IPS-18c (cell line): ENCODE results near the gene CDH18.
"Not testable (repeated sequence)": the region's sequence is repeated elsewhere in the genome, so short reads cannot be mapped to it uniquely, and the experiment has no call there.

ENCODE experiments used
- H3K4me3 ChIP-seq: 2 replicates; pipeline ENCODE4 v1.7.0; 2013; ENCODE audit warnings: low read depth, mild to moderate bottlenecking, low read length, moderate library complexity; ENCODE audit not compliant: insufficient read depth
- H3K9me3 ChIP-seq: one replicate; pipeline ENCODE4 v1.6.1; 2013; ENCODE audit warnings: mild to moderate bottlenecking, low read length, moderate library complexity; ENCODE audit not compliant: control insufficient read depth, insufficient read depth

The CDH18 gene

GRCh38 chr5:19802686-19803085 is 185.3 kb downstream of the CDH18 start:
- Histone ChIP-seq H3K9me3 (no peaks in the 10 kb centered on the region), H3K4me3 (no peak overlapping the region)

- Histone ChIP-seq H3K4me3 (no peak overlapping the region), H3K9me3 (no peaks in the 10 kb centered on the region)
These were observed 192.8 kb downstream of the CDH18 start for GRCh38 chr5:19795218-19795617.

GRCh38 chr5:19790829-19791466 is 197.1 kb downstream of the CDH18 start:
- H3K4me3 ChIP-seq = no peak overlapping the region
- no peaks in the 10 kb centered on the region for H3K9me3 ChIP-seq

- Histone ChIP-seq H3K4me3 (no peak overlapping the region), H3K9me3 (no peaks in the 10 kb centered on the region)
These were observed 205.4 kb downstream of the CDH18 start for GRCh38 chr5:19782566-19782965.

- no peaks in the 10 kb centered on the region for H3K9me3 ChIP-seq
- H3K4me3 ChIP-seq = no peak overlapping the region
These were observed 210.6 kb downstream of the CDH18 start for GRCh38 chr5:19777363-19777762.

GRCh38 chr5:19776886-19777285 is 211.1 kb downstream of the CDH18 start:
- not testable (repeated sequence) for H3K9me3 ChIP-seq, H3K4me3 ChIP-seq

GRCh38 chr5:19771174-19771835 is 216.7 kb downstream of the CDH18 start:
- H3K9me3 ChIP-seq = no peaks in the 10 kb centered on the region
- H3K4me3 ChIP-seq = no peak overlapping the region

- H3K4me3 ChIP-seq = no peak overlapping the region
- no peaks in the 10 kb centered on the region for H3K9me3 ChIP-seq
These were observed 217.6 kb downstream of the CDH18 start for GRCh38 chr5:19770396-19770795.

- no peak overlapping the region for H3K4me3 ChIP-seq
- no peaks in the 10 kb centered on the region for H3K9me3 ChIP-seq
These were observed 220.0 kb downstream of the CDH18 start for GRCh38 chr5:19767987-19768386.

- Histone ChIP-seq H3K9me3 (peaks cover 3% of the 10 kb centered on the region), H3K4me3 (no peak overlapping the region)
These were observed 234.4 kb downstream of the CDH18 start for GRCh38 chr5:19753579-19753978.

- H3K9me3 ChIP-seq = no peaks in the 10 kb centered on the region
- H3K4me3 ChIP-seq = no peak overlapping the region
These were observed 236.7 kb downstream of the CDH18 start for GRCh38 chr5:19751326-19751725.

GRCh38 chr5:19745247-19745646 is 242.8 kb downstream of the CDH18 start:
- Histone ChIP-seq H3K9me3 (no peaks in the 10 kb centered on the region), H3K4me3 (no peak overlapping the region)

- H3K9me3 ChIP-seq = no peaks in the 10 kb centered on the region
- H3K4me3 ChIP-seq = no peak overlapping the region
These were observed 248.3 kb downstream of the CDH18 start for GRCh38 chr5:19739671-19740070.

- H3K4me3 ChIP-seq = no peak overlapping the region
- peaks cover 3% of the 10 kb centered on the region for H3K9me3 ChIP-seq
These were observed 253.2 kb downstream of the CDH18 start for GRCh38 chr5:19734776-19735175.

- 0 out of 2 replicates have a peak overlapping the region, but pooled peaks have one; percentile 10 for H3K4me3 ChIP-seq
- H3K9me3 ChIP-seq = peaks cover 3% of the 10 kb centered on the region
These were observed 254.1 kb downstream of the CDH18 start for GRCh38 chr5:19733612-19734495.

- no peak overlapping the region for H3K4me3 ChIP-seq
- no peaks in the 10 kb centered on the region for H3K9me3 ChIP-seq
These were observed 259.4 kb downstream of the CDH18 start for GRCh38 chr5:19728571-19728970.

GRCh38 chr5:19719109-19719508 is 268.9 kb downstream of the CDH18 start:
- H3K4me3 ChIP-seq = no peak overlapping the region
- no peaks in the 10 kb centered on the region for H3K9me3 ChIP-seq

- peaks cover 5% of the 10 kb centered on the region for H3K9me3 ChIP-seq
- H3K4me3 ChIP-seq = no peak overlapping the region
These were observed 274.3 kb downstream of the CDH18 start for GRCh38 chr5:19713740-19714139.
